RCC 7860 (cell line): ENCODE results near the gene C16orf87.
A peak's percentile ranks its signal among the peaks of the same experiment; 100 is the strongest.
"Not testable (repeated sequence)": the region's sequence is repeated elsewhere in the genome, so short reads cannot be mapped to it uniquely, and the experiment has no call there.

Experiments
- DNase-seq: peaks from one replicate; pipeline ENCODE4 v3.0.0-alpha.2; 2015; ENCODE audit warnings: low spot score
- FAIRE-seq: peaks from 2 replicates; lab custom pipeline; 2012; peaks lifted over from hg19 to GRCh38; lab: Jason Lieb, UNC

C16orf87 gene, protein sequence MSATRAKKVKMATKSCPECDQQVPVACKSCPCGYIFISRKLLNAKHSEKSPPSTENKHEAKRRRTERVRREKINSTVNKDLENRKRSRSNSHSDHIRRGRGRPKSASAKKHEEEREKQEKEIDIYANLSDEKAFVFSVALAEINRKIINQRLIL

GRCh38 chr16:46830902-46831647 lies at the start of gene C16orf87:
C16orf87 (minus strand) TSS chr16:46831180; CDS start chr16:46831149, 31 bp downstream.
- FAIRE-seq, result peak; percentile 54
- peak; percentile 80 for DNase-seq

DNA sequence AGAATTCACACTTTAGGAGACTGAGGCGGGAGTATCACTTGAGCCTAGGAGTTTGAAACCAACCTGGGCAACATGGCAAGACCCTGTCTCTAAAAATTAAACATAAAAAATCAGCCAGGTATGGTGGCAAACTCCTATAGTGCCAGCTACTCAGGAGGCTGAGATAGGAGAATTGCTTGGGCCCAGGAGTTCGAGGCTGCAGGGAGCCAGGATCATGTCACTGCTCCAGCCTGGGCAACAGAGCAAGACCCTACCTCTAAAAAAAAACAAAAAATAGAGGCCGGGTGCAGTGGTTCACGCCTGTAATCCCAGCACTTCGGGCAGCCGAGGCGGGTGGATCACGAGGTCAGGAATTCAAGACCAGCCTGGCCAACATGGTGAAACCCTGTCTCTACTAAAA lies 44.3 kb upstream of the C16orf87 start:
- DNase-seq, result no peak
- no peak for FAIRE-seq

DNA sequence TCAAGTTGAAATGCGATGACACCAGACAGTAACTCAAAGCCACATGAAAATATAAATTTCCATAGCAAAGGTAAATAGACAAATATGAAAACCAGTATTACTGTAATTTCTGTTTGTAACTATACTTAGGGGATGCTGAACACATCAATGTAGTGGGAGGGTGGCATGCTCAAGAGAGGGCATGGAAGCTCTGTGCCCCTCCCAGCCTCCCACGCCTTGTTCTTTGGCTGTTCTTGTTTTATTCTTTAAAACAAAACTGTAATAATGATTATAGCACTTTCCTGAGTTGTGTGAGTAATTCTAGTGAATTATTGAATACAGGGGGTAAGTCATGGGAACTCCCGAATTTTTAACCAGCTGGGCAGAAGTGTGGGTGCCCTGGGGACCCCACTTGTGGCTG lies 42.2 kb upstream of the C16orf87 start:
- DNase-seq, result no peak
- FAIRE-seq, result no peak

GRCh38 chr16:46871597-46871996 lies 40.6 kb upstream of the C16orf87 start:
- no peak for FAIRE-seq
- no peak for DNase-seq

- DNase-seq, FAIRE-seq: not testable (repeated sequence)
Observed at GRCh38 chr16:46868891-46869290, 37.9 kb upstream of the C16orf87 start.

DNA sequence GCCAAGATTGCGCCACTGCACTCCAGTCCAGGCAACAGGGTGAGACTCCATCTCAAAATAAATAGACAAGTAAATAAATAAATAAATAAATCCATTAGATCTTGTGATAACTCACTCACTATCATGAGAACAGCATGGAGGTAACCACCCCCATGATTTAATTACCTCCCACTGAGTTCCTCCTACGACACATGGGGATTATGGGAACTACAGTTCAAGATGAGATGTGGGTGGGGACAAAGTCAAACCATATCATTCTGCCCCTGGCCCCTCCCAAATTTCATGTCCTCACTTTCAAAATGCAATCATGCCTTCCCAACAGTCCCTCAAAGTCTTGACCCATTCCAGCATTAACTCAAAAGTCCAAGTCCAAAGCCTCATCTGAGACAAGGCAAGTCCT lies 36.5 kb upstream of the C16orf87 start:
- FAIRE-seq, DNase-seq: not testable (repeated sequence)

GRCh38 chr16:46866286-46866685 lies 35.3 kb upstream of the C16orf87 start:
- no peak for FAIRE-seq
- no peak for DNase-seq

GRCh38 chr16:46862555-46863447 lies 31.8 kb upstream of the C16orf87 start:
- DNase-seq, result peak; percentile 10
- no peak for FAIRE-seq

DNA sequence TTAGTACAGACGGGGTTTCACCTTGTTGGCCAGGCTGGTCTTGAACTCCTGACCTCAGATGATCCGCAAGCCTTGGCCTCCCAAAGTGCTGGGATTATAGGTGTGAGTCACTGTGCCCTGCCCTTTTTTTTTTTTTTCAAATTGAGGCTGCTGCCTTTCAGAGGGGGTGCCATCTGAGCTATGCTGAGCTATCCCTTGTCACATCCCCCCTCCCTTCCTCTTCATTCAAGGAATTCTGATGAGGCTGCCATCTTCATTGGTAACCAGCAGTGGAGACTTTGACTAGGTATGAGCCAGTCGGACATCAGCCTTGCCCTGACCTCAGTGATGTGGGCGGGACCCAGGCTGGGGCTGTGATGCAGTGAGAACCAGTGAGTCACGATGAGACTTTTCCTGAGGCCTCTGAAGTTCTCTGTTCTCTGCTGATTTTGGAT lies 28.8 kb upstream of the C16orf87 start:
- peak; percentile 92 for DNase-seq
- FAIRE-seq, result peak; percentile 81

DNA sequence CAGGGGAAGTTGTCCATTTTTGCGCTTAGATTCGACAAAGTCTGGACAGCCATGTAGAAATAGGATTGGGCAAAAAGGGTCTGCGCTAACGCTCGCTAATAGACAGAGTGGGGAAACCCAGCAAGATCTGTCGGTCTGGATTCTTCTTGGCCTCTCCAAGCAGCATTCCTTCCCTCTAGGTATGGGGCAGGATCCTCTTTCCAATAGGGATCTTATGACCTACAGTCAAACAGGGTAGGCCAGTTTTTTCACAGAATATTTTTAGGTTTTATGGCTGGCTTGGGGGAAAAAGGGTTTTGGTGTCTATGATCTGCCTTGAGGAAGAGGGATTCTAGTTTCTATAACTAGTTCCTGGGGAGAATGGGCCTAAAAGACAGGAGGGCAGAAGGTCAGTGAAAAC lies 27.2 kb upstream of the C16orf87 start:
- FAIRE-seq (no peak), DNase-seq (no peak)

DNA sequence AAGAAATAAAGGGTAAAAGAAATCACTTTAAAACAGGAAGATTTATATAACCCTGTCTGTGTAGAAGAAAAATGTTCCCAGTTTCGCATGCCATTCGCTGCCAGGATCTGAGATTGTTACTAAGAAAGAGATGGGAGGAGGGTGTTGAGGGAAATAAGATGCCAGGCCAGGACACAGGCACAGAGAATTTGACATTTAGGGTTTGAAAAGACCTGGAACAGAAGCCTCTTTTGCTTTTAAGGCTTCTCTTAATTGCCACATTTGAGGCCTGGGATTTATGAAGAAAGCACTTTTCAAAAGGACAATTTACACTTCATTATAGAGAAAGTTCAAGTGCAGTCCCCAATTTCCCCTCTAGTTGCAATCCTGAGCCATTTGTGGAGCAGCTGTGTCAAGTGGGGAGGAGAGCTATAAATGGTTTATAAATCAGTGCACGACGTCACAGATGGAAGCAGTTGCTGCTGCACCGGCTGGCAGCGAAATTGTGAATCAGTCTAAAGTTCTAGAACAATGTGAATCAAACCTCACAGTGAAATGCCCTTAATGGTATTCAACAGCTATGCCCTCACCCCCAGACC lies 26.5 kb upstream of the C16orf87 start:
- DNase-seq (no peak), FAIRE-seq (no peak)

GRCh38 chr16:46855389-46855788 lies 24.4 kb upstream of the C16orf87 start:
- FAIRE-seq (no peak), DNase-seq (no peak)

GRCh38 chr16:46854846-46855245 lies 23.9 kb upstream of the C16orf87 start:
- DNase-seq (no peak), FAIRE-seq (no peak)

- no peak for FAIRE-seq
- peak; percentile 37 for DNase-seq
Observed at GRCh38 chr16:46853713-46854443, 22.9 kb upstream of the C16orf87 start.

- FAIRE-seq, result no peak
- no peak for DNase-seq
Observed at GRCh38 chr16:46852130-46852529, 21.1 kb upstream of the C16orf87 start.

GRCh38 chr16:46850619-46851555 lies 19.9 kb upstream of the C16orf87 start:
- DNase-seq (no peak), FAIRE-seq (no peak)

DNA sequence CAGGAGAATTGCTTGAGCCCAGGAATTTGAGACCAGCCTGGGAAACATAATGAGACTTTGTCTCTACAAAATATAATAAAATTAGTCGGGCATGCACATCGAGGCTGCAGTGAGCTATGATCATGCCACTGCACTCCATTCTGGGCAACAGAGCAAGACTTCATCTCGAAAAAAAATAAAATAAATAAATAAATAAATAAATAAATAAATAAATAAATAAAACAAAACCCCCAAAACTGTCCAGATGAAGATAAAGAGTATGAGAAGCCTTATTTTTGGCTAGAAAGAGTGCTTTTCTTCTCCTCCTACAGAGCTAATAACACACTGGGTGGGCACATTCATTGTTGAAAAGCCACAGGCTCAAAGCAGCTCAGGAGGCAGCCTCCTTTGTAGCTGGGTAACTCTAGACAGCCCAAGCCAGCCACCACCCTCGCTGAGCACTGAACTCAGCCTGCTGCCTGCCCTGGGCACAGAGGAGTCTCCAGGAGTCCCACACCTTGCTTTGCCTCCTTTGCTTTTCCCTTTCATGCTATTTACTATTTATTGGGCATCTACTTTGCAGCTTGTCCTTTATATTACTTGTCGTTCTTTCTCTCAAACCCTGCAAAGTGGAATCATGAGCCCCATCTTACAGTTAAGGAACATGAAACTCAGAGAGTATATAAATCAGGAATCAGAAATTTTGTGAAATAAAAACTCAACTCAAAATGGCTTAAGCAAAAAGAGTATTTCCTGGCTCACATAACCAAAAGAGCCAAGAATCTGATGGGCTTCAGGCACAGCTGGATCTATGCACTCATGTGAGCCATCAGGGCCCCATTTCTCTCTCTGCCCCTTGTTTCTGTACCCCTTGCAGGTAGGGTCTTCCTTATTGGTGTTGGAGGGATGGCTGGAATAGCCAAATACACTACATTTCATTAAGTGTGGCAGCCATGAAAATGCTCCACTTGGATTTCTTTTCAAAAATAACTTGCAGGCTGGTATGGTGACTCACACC lies 18.1 kb upstream of the C16orf87 start:
- no peak for FAIRE-seq
- no peak for DNase-seq

DNA sequence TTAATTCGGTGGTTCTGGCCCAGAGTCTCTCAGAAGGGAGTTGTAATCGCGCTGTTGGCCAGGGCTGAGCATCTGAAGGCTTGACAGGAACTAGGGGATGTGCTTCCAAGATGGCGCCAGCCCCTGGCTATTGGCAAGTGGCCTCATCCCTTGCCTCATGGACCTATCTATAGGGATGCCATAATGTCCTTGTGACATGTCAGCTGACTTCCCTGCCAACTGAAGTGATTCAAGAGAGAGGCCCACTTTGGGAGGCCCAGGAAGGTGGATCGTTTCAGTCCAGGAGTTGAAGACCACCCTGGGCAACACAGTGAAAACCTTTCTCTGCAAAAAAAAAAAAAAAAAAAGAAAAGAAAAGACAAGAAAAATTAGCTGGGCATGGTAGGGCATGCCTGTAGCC lies 15.0 kb upstream of the C16orf87 start:
- no peak for FAIRE-seq
- DNase-seq, result no peak
